Right cardiac atrium (tissue), 5 donors: ENCODE measurements around the gene GBX1. TPM values are rescaled to one million over a fixed set of nuclear protein-coding genes. Genes with fewer than 3 reads are reported as not detected.

Experiments used
- ATAC-seq, 2 donors: fragments of 200-7000 bp; cut with Tn5 transposase; one replicate each; pipeline versions ENCODE4 v1.8.0 to v1.9.1; 2020; ENCODE audit warnings: moderate library complexity in 2 of 2, mild to moderate bottlenecking in 1 of 2
- DNase-seq, 3 donors: peaks; one replicate each; pipeline ENCODE4 v3.0.0-alpha.2; 2020
- H3K27ac ChIP-seq: one replicate; pipeline ENCODE4 v1.5.1; 2013; ENCODE audit warnings: mild to moderate bottlenecking, low read length, control low read depth, moderate library complexity
- H3K27me3 ChIP-seq: one replicate; pipeline ENCODE4 v1.6.1; 2013; ENCODE audit not compliant: control insufficient read depth, insufficient read depth
- H3K4me1 ChIP-seq: one replicate; pipeline ENCODE4 v1.6.1; 2013; ENCODE audit warnings: low read length; ENCODE audit not compliant: control insufficient read depth, insufficient read depth
- H3K4me3 ChIP-seq: one replicate; pipeline ENCODE4 v1.5.1; 2013; ENCODE audit warnings: low read length, control low read depth
- H3K9me3 ChIP-seq: one replicate; pipeline ENCODE4 v1.6.1; 2013; ENCODE audit warnings: low read length; ENCODE audit not compliant: control insufficient read depth
- WGBS: extraction: QIAGEN DNeasy Blood & Tissue Kit; methylation state at CpG from one replicate; pipeline ENCODE4 v1.1.7; 2013; 5-methylcytosine and 5-hydroxymethylcytosine counted together
- intact Hi-C, 4 donors: fragments of 100-400 bp; cut with DNase I; formaldehyde crosslinking; loops; one replicate each; pipeline versions ENCODE4 v1.11.0 to v1.14.0; 2022 to 2023
- polyA plus RNA-seq: library from polyadenylated mRNA; stranded (reverse); fragments of 200-250 nt; gene quantifications from one replicate; pipeline ENCODE4 v1.2.3, GENCODE V29; 2013
- total RNA-seq, 4 donors: library from RNA; stranded (reverse); fragmentation: NEBNext Ultra II Directional; extraction: Animal tissue kit (Norgen Biotek cat#: 25700); gene quantifications; one replicate each; pipeline ENCODE4 v1.2.1, GENCODE V29; 2021
- donor health status: healthy with polysubstance abuse.
- donor health status: DM: no; HTN: yes; CAD: no.
- donor health status: DM: no; HTN: no; CAD: no.
- donor health status: DM: no; HTN: yes; CAD: no; lungs with severe emphysema.
- donor health status: DM: yes; HTN: yes; CAD: no.

Gene GBX1
- total and polyA plus RNA-seq, 5 donors = 0.14 to 1.0 (median 0.40) TPM; not detected in 2

- Histone ChIP-seq H3K4me1 (peaks cover 1% of the 10 kb centered on the region), H3K27me3 (no peaks in the 10 kb centered on the region), H3K4me3 (no peak overlapping the region), H3K9me3 (no peaks in the 10 kb centered on the region), H3K27ac (no peak overlapping the region)
- ATAC-seq = peak; percentile 45 to 57
- intact Hi-C loops = loop anchor here in 2 of 4 donors (10.0 kb wide), 2 partner anchors 85 to 95 kb away; partner anchors contain the start of genes ABCB8 (in 1 of the 2) and ATG9B (in 1 of the 2)
- 65% methylated on average over 15 of the region's 15 CpGs for WGBS
- DNase-seq = peak in 2 of 3 donors; percentile 74 to 84
Observed at GRCh38 chr7:151109094-151110048, 58.1 kb downstream of the GBX1 start.

- intact Hi-C loops = no loop called here
- WGBS = 82% methylated on average over 10 of the region's 10 CpGs
- ATAC-seq (no peak), DNase-seq (no peak)
- Histone ChIP-seq H3K27me3 (no peaks in the 10 kb centered on the region), H3K4me3 (no peak overlapping the region), H3K4me1 (no peaks in the 10 kb centered on the region), H3K27ac (no peak overlapping the region), H3K9me3 (no peaks in the 10 kb centered on the region)
Observed at GRCh38 chr7:151107882-151108281, 59.6 kb downstream of the GBX1 start.

- no peak overlapping the region for H3K27ac ChIP-seq
- no peaks in the 10 kb centered on the region for H3K27me3 ChIP-seq
- intact Hi-C loops = no loop called here
- no peak for ATAC-seq
- whole genome bisulfite sequencing = 78% methylated on average over 23 of the region's 23 CpGs
- H3K4me3 ChIP-seq = no peak overlapping the region
- peak in 1 of 3 donors; percentile 18 for DNase-seq
- H3K9me3 ChIP-seq = no peaks in the 10 kb centered on the region
- H3K4me1 ChIP-seq = no peaks in the 10 kb centered on the region
Observed at GRCh38 chr7:151104411-151105235, 62.9 kb downstream of the GBX1 start.

GRCh38 chr7:151103973-151104372, 63.5 kb downstream of the GBX1 start:
- intact Hi-C loops = no loop called here
- no peak for ATAC-seq
- Histone ChIP-seq H3K27me3 (no peaks in the 10 kb centered on the region), H3K27ac (no peak overlapping the region), H3K4me1 (no peaks in the 10 kb centered on the region), H3K9me3 (no peaks in the 10 kb centered on the region), H3K4me3 (no peak overlapping the region)
- 87% methylated on average over 12 of the region's 12 CpGs for WGBS
- DNase-seq = no peak

- no peak overlapping the region for H3K4me3 ChIP-seq
- no peaks in the 10 kb centered on the region for H3K27me3 ChIP-seq
- H3K4me1 ChIP-seq = no peaks in the 10 kb centered on the region
- ATAC-seq (no peak), DNase-seq (no peak)
- WGBS = 83% methylated on average over 3 of the region's 3 CpGs
- H3K27ac ChIP-seq = no peak overlapping the region
- no peaks in the 10 kb centered on the region for H3K9me3 ChIP-seq
- intact Hi-C loops = no loop called here
Observed at GRCh38 chr7:151102991-151103390, 64.5 kb downstream of the GBX1 start.

GRCh38 chr7:151101621-151102396, 65.7 kb downstream of the GBX1 start:
- Histone ChIP-seq H3K4me3 (no peak overlapping the region), H3K9me3 (no peaks in the 10 kb centered on the region), H3K27me3 (no peaks in the 10 kb centered on the region), H3K4me1 (peaks cover 3% of the 10 kb centered on the region), H3K27ac (no peak overlapping the region)
- 78% methylated on average over 24 of the region's 24 CpGs for WGBS
- intact Hi-C loops = no loop called here
- DNase-seq (peak; percentile 10 to 52 (median 42)), ATAC-seq (peak; percentile 25)

GRCh38 chr7:151100921-151101320, 66.6 kb downstream of the GBX1 start:
- intact Hi-C loops = no loop called here
- peaks cover 3% of the 10 kb centered on the region for H3K4me1 ChIP-seq

GRCh38 chr7:151099486-151100211, 67.8 kb downstream of the GBX1 start:
- H3K27ac ChIP-seq = no peak overlapping the region
- intact Hi-C loops = no loop called here
- no peaks in the 10 kb centered on the region for H3K27me3 ChIP-seq
- H3K4me1 ChIP-seq = peaks cover 3% of the 10 kb centered on the region
- no peak overlapping the region for H3K4me3 ChIP-seq
- 69% methylated on average over 20 of the region's 20 CpGs for WGBS
- peak in 1 of 2 donors; percentile 72 for ATAC-seq
- H3K9me3 ChIP-seq = no peaks in the 10 kb centered on the region
- DNase-seq = peak in 2 of 3 donors; percentile 28 to 38

More at GRCh38 chr7:151100921-151101320, 66.6 kb downstream of the GBX1 start:
- Histone ChIP-seq H3K27ac (no peak overlapping the region), H3K27me3 (no peaks in the 10 kb centered on the region), H3K4me3 (no peak overlapping the region), H3K9me3 (no peaks in the 10 kb centered on the region)
- ATAC-seq (peak; percentile 8 to 14), DNase-seq (peak in 2 of 3 donors; percentile 13 to 46)
- WGBS = 85% methylated on average over 10 of the region's 10 CpGs
